ENCODE results near the gene ELP2. TPM values are rescaled to one million over a fixed set of nuclear protein-coding genes. Genes with fewer than 3 reads are reported as not detected.

The ELP2 gene
- total and polyA plus RNA-seq, 9 of the 15 experiments (the other 6 are each of a cell fraction or from before 2014, with no cell fraction given) = 76.8 to 192 (median 140) TPM

- TF ChIP-seq POLR2AphosphoS2 (IDR thresholded peaks at IDR 0.05; ENCODE audit: low read length) (no peak), MTF1 (CRISPR knock-in tag; IDR thresholded peaks at IDR 0.05; ENCODE audit: borderline replicate concordance) (no peak), COPS2 (conservative IDR thresholded peaks at IDR 0.05) (no peak), RBM22 (IDR thresholded peaks at IDR 0.05; ENCODE audit: low read depth, low read length, poor library complexity, severe bottlenecking) (no peak), E2F4 (CRISPR knock-in tag; IDR thresholded peaks at IDR 0.05; ENCODE audit: low read depth) (0 out of 2 replicates have a peak, but pooled peaks have one; percentile 58), ZNF431 (CRISPR knock-in tag; IDR thresholded peaks at IDR 0.05) (no peak), OTX1 (CRISPR knock-in tag; IDR thresholded peaks at IDR 0.05) (no peak), MCM7 (IDR thresholded peaks at IDR 0.05) (no peak), MTA2 (IDR thresholded peaks at IDR 0.05; ENCODE audit: low read depth) (no peak), ZBTB9 (CRISPR knock-in tag; IDR thresholded peaks at IDR 0.05) (0 out of 2 replicates have a peak, but pooled peaks have one; percentile 17), CGGBP1 (CRISPR knock-in tag; IDR thresholded peaks at IDR 0.05) (no peak), AFF1 (IDR thresholded peaks at IDR 0.05; ENCODE audit: low read depth in 1 of 2, partially characterized antibody in 2 of 2) (no peak), ZBED1 (IDR thresholded peaks at IDR 0.05) (no peak), NFYB (IDR thresholded peaks at IDR 0.05; ENCODE audit: extremely low read depth, insufficient read length) (no peak), PHB (CRISPR knock-in tag; IDR thresholded peaks at IDR 0.05) (0 out of 2 replicates have a peak, but pooled peaks have one; percentile 70), RAD51 (IDR thresholded peaks at IDR 0.05; ENCODE audit: borderline replicate concordance, low read depth) (no peak), LARP7 (IDR thresholded peaks at IDR 0.05) (no peak), EGR1 (conservative IDR thresholded peaks at IDR 0.05) (no peak)
Measured at GRCh38 chr18:36187826-36188721, 58.4 kb downstream of the ELP2 start (continued).

Measured in K562 (cell line).